GM11168 (cell line): Measurements from ENCODE around the gene LLCFC1.

Experiments used
- in situ Hi-C: fragments of 300-500 bp; cut with MboI; formaldehyde crosslinking; loops from one replicate; pipeline ENCODE4 v1.12.0; 2022; ENCODE audit warnings: low sequenced_read_pairs; ENCODE audit not compliant: unreplicated experiment

Gene LLCFC1

GRCh38 chr7:142908921-142909890, 30.1 kb upstream of the LLCFC1 start:
- in situ Hi-C loops: no loop called here

- in situ Hi-C loops: no loop called here
Observed at GRCh38 chr7:142910031-142910433, 29.3 kb upstream of the LLCFC1 start.

GRCh38 chr7:142910481-142910880, 28.8 kb upstream of the LLCFC1 start:
- in situ Hi-C loops: no loop called here

- in situ Hi-C loops: no loop called here
Observed at GRCh38 chr7:142913051-142913450, 26.2 kb upstream of the LLCFC1 start.

GRCh38 chr7:142913566-142913965, 25.7 kb upstream of the LLCFC1 start:
- in situ Hi-C loops: no loop called here

- in situ Hi-C loops: no loop called here
Observed at GRCh38 chr7:142914121-142914520, 25.2 kb upstream of the LLCFC1 start.

- in situ Hi-C loops: no loop called here
Observed at GRCh38 chr7:142915315-142915714, 24.0 kb upstream of the LLCFC1 start.

- in situ Hi-C loops: no loop called here
Observed at GRCh38 chr7:142916508-142916907, 22.8 kb upstream of the LLCFC1 start.

GRCh38 chr7:142917447-142917846, 21.8 kb upstream of the LLCFC1 start:
- in situ Hi-C loops: no loop called here

- in situ Hi-C loops: no loop called here
Observed at GRCh38 chr7:142918901-142919300, 20.4 kb upstream of the LLCFC1 start.

GRCh38 chr7:142919656-142920055, 19.6 kb upstream of the LLCFC1 start:
- in situ Hi-C loops: no loop called here

GRCh38 chr7:142923391-142923790, 15.9 kb upstream of the LLCFC1 start:
- in situ Hi-C loops: no loop called here

- in situ Hi-C loops: no loop called here
Observed at GRCh38 chr7:142925413-142925812, 13.9 kb upstream of the LLCFC1 start.

- in situ Hi-C loops: no loop called here
Observed at GRCh38 chr7:142927085-142927745, 12.1 kb upstream of the LLCFC1 start.

GRCh38 chr7:142927949-142928348, 11.3 kb upstream of the LLCFC1 start:
- in situ Hi-C loops: no loop called here

- in situ Hi-C loops: no loop called here
Observed at GRCh38 chr7:142930126-142930730, 9.1 kb upstream of the LLCFC1 start.

GRCh38 chr7:142932386-142933091, 6.7 kb upstream of the LLCFC1 start:
- in situ Hi-C loops: no loop called here

GRCh38 chr7:142933092-142933475, 6.2 kb upstream of the LLCFC1 start:
- in situ Hi-C loops: no loop called here

- in situ Hi-C loops: no loop called here
Observed at GRCh38 chr7:142933624-142934023, 5.7 kb upstream of the LLCFC1 start, which contains the start of gene TRPV5. Gene TRPV5 (minus strand): TSS chr7:142933746. CDS start chr7:142933459, 287 bp downstream.

GRCh38 chr7:142934056-142934455, 5.2 kb upstream of the LLCFC1 start:
- in situ Hi-C loops: no loop called here
